ENCODE data around the gene SLIT1.

Gene SLIT1

GRCh38 chr10:96960872-96961271, 224.9 kb downstream of the SLIT1 start:
- in situ Hi-C loops (cut with HindIII; ENCODE audit: low sequenced_read_pairs), result no loop called here
- no peak for DNase-seq (ENCODE audit: low read depth)
- no peak for TF ChIP-seq CTCF (IDR thresholded peaks at IDR 0.05; ENCODE audit: low read depth, low read length, missing control alignments)
- H3K4me3 ChIP-seq (ENCODE audit: low read depth, low read length), result no peak overlapping the region

- in situ Hi-C loops (cut with HindIII; ENCODE audit: low sequenced_read_pairs), result no loop called here
- no peak for TF ChIP-seq CTCF (IDR thresholded peaks at IDR 0.05; ENCODE audit: low read depth, low read length, missing control alignments)
- no peak overlapping the region for H3K4me3 ChIP-seq (ENCODE audit: low read depth, low read length)
- no peak for DNase-seq (ENCODE audit: low read depth)
Observed at GRCh38 chr10:96959733-96960132, 226.0 kb downstream of the SLIT1 start.

GRCh38 chr10:96958071-96958470, 227.7 kb downstream of the SLIT1 start:
- H3K4me3 ChIP-seq (ENCODE audit: low read depth, low read length), result no peak overlapping the region
- in situ Hi-C loops (cut with HindIII; ENCODE audit: low sequenced_read_pairs), result no loop called here
- no peak for DNase-seq (ENCODE audit: low read depth)
- TF ChIP-seq CTCF (IDR thresholded peaks at IDR 0.05; ENCODE audit: low read depth, low read length, missing control alignments), result no peak

GRCh38 chr10:96955794-96956193, 230.0 kb downstream of the SLIT1 start:
- in situ Hi-C loops (cut with HindIII; ENCODE audit: low sequenced_read_pairs), result no loop called here
- DNase-seq (ENCODE audit: low read depth), result no peak
- H3K4me3 ChIP-seq (ENCODE audit: low read depth, low read length), result no peak overlapping the region
- TF ChIP-seq CTCF (IDR thresholded peaks at IDR 0.05; ENCODE audit: low read depth, low read length, missing control alignments), result no peak

GRCh38 chr10:96951954-96952353, 233.8 kb downstream of the SLIT1 start:
- no peak for TF ChIP-seq CTCF (IDR thresholded peaks at IDR 0.05; ENCODE audit: low read depth, low read length, missing control alignments)
- in situ Hi-C loops (cut with HindIII; ENCODE audit: low sequenced_read_pairs), result no loop called here
- H3K4me3 ChIP-seq (ENCODE audit: low read depth, low read length), result no peak overlapping the region
- DNase-seq (ENCODE audit: low read depth), result no peak

GRCh38 chr10:96949039-96949683, 236.6 kb downstream of the SLIT1 start:
- no peak for TF ChIP-seq CTCF (IDR thresholded peaks at IDR 0.05; ENCODE audit: low read depth, low read length, missing control alignments)
- no peak overlapping the region for H3K4me3 ChIP-seq (ENCODE audit: low read depth, low read length)
- in situ Hi-C loops (cut with HindIII; ENCODE audit: low sequenced_read_pairs), result no loop called here
- DNase-seq (ENCODE audit: low read depth), result no peak
